Neural cell (in vitro differentiated cells): ENCODE results near the gene SPTBN1. TPM values are rescaled to one million over a fixed set of nuclear protein-coding genes. Genes with fewer than 3 reads are reported as not detected.

ENCODE experiments used
- H2AFZ ChIP-seq: fragments of 200-600, 300-800 bp; sonication (generic), shearing (Covaris generic); 2 replicates; pipeline ENCODE4 v1.6.0; 2014; ENCODE audit warnings: low read depth, mild to moderate bottlenecking, antibody characterized with exemption, low read length, moderate library complexity
- H3F3A ChIP-seq: fragments of 200-600 bp; shearing (Covaris generic); 2 replicates; pipeline ENCODE4 v1.6.1; 2016; ENCODE audit warnings: mild to moderate bottlenecking, moderate library complexity, mixed read lengths, antibody characterized with exemption, low read length; ENCODE audit not compliant: insufficient read depth, poor library complexity, severe bottlenecking
- H3K27ac ChIP-seq: fragments of 200-600, 300-800 bp; sonication (generic), shearing (Covaris generic); 2 replicates; pipeline ENCODE4 v1.5.1; 2014; ENCODE audit warnings: mild to moderate bottlenecking, low read length, moderate library complexity
- H3K27me3 ChIP-seq: fragments of 300-800, 200-600 bp; sonication (generic), shearing (Covaris generic); 2 replicates; pipeline ENCODE4 v1.6.0; 2014; ENCODE audit warnings: mild to moderate bottlenecking, low read depth, low read length, moderate library complexity; ENCODE audit not compliant: insufficient read depth
- H3K36me3 ChIP-seq: fragments of 300-800, 200-600 bp; sonication (generic), shearing (Covaris generic); 2 replicates; pipeline ENCODE4 v1.5.1; 2014; ENCODE audit warnings: mild to moderate bottlenecking, antibody characterized with exemption, low read length, moderate library complexity; ENCODE audit not compliant: insufficient read depth
- H3K4me2 ChIP-seq: fragments of 300-800, 200-600 bp; sonication (generic), shearing (Covaris generic); 2 replicates; pipeline ENCODE4 v1.6.0; 2014; ENCODE audit warnings: mild to moderate bottlenecking, low read length
- H3K4me3 ChIP-seq: fragments of 300-800, 200-600 bp; sonication (generic), shearing (Covaris generic); 2 replicates; pipeline ENCODE4 v1.5.1; 2014; ENCODE audit warnings: mild to moderate bottlenecking, low read length, moderate library complexity
- H3K79me2 ChIP-seq: fragments of 200-600 bp; shearing (Covaris generic); replicated peaks from 2 replicates; pipeline ENCODE4 v1.6.0; 2014; ENCODE audit warnings: mild to moderate bottlenecking, low read length, moderate library complexity; ENCODE audit not compliant: insufficient read depth
- H3K9ac ChIP-seq: fragments of 300-800, 200-600 bp; sonication (generic), shearing (Covaris generic); 2 replicates; pipeline ENCODE4 v1.6.1; 2016; ENCODE audit warnings: mild to moderate bottlenecking, low read length, mixed read lengths
- H3K9me2 ChIP-seq: fragments of 200-600 bp; shearing (Covaris generic); 2 replicates; pipeline ENCODE4 v1.6.1; 2016; ENCODE audit warnings: mild to moderate bottlenecking, low read length, mixed read lengths; ENCODE audit not compliant: insufficient read depth
- H3K9me3 ChIP-seq: fragments of 200-600, 300-800 bp; sonication (generic), shearing (Covaris generic); 2 replicates; pipeline ENCODE4 v1.6.1; 2016; ENCODE audit warnings: mild to moderate bottlenecking, mixed run types, low read length, moderate library complexity, mixed read lengths
- H4K20me1 ChIP-seq: fragments of 200-600 bp; shearing (Covaris generic); 2 replicates; pipeline ENCODE4 v1.6.1; 2016; ENCODE audit warnings: mild to moderate bottlenecking, mixed run types; ENCODE audit not compliant: insufficient read depth
- EP300 ChIP-seq: fragments of 450-650 bp; conservative IDR thresholded peaks from 2 replicates; pipeline ENCODE4 v1.6.1; 2014; ENCODE audit warnings: antibody characterized with exemption, mild to moderate bottlenecking, moderate library complexity; ENCODE audit not compliant: poor library complexity, severe bottlenecking
- EZH2 ChIP-seq: fragments of 200-600, 300-800 bp; shearing (Covaris generic), sonication (generic); IDR thresholded peaks from 2 replicates; pipeline ENCODE4 v1.6.1; 2014; ENCODE audit warnings: antibody characterized with exemption, low read length, borderline replicate concordance, mild to moderate bottlenecking; ENCODE audit not compliant: insufficient read depth, poor library complexity, severe bottlenecking
- MXI1 ChIP-seq: fragments of 450-650 bp; conservative IDR thresholded peaks from 2 replicates; pipeline ENCODE4 v1.6.1; 2014; ENCODE audit warnings: antibody characterized with exemption, mild to moderate bottlenecking; ENCODE audit not compliant: poor library complexity, severe bottlenecking
- POLR2AphosphoS5 ChIP-seq: IDR thresholded peaks from 2 replicates; pipeline ENCODE4 v1.6.1; 2012
- RAD21 ChIP-seq: fragments of 450-650 bp; conservative IDR thresholded peaks from 2 replicates; pipeline ENCODE4 v1.6.1; 2014; ENCODE audit warnings: antibody characterized with exemption, mild to moderate bottlenecking, moderate library complexity
- SMC3 ChIP-seq: fragments of 450-650 bp; conservative IDR thresholded peaks from 2 replicates; pipeline ENCODE4 v1.6.1; 2014; ENCODE audit warnings: antibody characterized with exemption, mild to moderate bottlenecking, moderate library complexity; ENCODE audit not compliant: poor library complexity
- TAF1 ChIP-seq: IDR thresholded peaks from 2 replicates; pipeline ENCODE4 v1.6.1; 2012; ENCODE audit warnings: low read depth
- polyA plus RNA-seq: library from polyadenylated mRNA; depleted of rRNA; stranded (reverse); fragments of >200 nt; gene quantifications from 2 replicates; pipeline ENCODE4 v1.2.3, GENCODE V29; 2014
- TF ChIP-seq, protein P1 (sequence below): IDR thresholded peaks from 2 replicates; pipeline ENCODE4 v1.6.1; 2012; ENCODE audit warnings: borderline replicate concordance
- TF ChIP-seq, protein P2 (sequence below): fragments of 450-650 bp; IDR thresholded peaks from 2 replicates; pipeline ENCODE4 v1.5.1; 2014; ENCODE audit warnings: antibody characterized with exemption, mild to moderate bottlenecking, moderate library complexity; ENCODE audit not compliant: poor library complexity, severe bottlenecking

SPTBN1 gene
- polyA plus RNA-seq, 1 donor from 2014 or later, result 92.1 TPM

DNA sequence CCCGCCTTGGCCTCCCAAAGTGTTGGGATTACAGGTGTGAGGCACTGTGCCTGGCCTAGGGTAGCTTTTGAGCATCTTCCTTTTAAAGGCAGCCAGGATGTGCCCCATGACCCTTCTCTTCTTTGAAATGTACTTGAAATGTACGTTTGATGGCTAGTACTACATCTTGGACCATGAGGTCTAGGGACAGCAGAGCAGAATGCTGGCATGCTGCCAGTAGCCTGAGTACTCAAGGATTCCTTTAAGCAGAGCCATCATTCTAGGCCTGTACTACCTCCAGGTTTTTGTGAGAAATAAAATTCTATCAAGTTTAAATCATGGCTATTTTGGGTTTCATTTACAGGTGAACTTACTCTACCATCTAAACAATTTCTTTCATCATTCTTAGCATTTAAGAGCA lies 264.4 kb downstream of the SPTBN1 start:
- TF ChIP-seq RAD21 (no peak), POLR2AphosphoS5 (no peak), MXI1 (no peak), EP300 (no peak), SMC3 (no peak), EZH2 (no peak), TAF1 (no peak)
- TF ChIP-seq, protein P1, sequence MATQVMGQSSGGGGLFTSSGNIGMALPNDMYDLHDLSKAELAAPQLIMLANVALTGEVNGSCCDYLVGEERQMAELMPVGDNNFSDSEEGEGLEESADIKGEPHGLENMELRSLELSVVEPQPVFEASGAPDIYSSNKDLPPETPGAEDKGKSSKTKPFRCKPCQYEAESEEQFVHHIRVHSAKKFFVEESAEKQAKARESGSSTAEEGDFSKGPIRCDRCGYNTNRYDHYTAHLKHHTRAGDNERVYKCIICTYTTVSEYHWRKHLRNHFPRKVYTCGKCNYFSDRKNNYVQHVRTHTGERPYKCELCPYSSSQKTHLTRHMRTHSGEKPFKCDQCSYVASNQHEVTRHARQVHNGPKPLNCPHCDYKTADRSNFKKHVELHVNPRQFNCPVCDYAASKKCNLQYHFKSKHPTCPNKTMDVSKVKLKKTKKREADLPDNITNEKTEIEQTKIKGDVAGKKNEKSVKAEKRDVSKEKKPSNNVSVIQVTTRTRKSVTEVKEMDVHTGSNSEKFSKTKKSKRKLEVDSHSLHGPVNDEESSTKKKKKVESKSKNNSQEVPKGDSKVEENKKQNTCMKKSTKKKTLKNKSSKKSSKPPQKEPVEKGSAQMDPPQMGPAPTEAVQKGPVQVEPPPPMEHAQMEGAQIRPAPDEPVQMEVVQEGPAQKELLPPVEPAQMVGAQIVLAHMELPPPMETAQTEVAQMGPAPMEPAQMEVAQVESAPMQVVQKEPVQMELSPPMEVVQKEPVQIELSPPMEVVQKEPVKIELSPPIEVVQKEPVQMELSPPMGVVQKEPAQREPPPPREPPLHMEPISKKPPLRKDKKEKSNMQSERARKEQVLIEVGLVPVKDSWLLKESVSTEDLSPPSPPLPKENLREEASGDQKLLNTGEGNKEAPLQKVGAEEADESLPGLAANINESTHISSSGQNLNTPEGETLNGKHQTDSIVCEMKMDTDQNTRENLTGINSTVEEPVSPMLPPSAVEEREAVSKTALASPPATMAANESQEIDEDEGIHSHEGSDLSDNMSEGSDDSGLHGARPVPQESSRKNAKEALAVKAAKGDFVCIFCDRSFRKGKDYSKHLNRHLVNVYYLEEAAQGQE, result no peak
- TF ChIP-seq, protein P2, sequence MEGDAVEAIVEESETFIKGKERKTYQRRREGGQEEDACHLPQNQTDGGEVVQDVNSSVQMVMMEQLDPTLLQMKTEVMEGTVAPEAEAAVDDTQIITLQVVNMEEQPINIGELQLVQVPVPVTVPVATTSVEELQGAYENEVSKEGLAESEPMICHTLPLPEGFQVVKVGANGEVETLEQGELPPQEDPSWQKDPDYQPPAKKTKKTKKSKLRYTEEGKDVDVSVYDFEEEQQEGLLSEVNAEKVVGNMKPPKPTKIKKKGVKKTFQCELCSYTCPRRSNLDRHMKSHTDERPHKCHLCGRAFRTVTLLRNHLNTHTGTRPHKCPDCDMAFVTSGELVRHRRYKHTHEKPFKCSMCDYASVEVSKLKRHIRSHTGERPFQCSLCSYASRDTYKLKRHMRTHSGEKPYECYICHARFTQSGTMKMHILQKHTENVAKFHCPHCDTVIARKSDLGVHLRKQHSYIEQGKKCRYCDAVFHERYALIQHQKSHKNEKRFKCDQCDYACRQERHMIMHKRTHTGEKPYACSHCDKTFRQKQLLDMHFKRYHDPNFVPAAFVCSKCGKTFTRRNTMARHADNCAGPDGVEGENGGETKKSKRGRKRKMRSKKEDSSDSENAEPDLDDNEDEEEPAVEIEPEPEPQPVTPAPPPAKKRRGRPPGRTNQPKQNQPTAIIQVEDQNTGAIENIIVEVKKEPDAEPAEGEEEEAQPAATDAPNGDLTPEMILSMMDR, result no peak
- H3K4me2 ChIP-seq, result no peak overlapping the region
- H3K4me3 ChIP-seq, result no peak overlapping the region
- no peaks in the 10 kb centered on the region for H3K9me2 ChIP-seq
- no peak overlapping the region for H3K9ac ChIP-seq
- H2AFZ ChIP-seq, result no peak overlapping the region
- H3K9me3 ChIP-seq, result no peaks in the 10 kb centered on the region
- H3K36me3 ChIP-seq, result no peaks in the 10 kb centered on the region
- H3K79me2 ChIP-seq, result no peaks in the 10 kb centered on the region
- peaks cover 3% of the 10 kb centered on the region for H3F3A ChIP-seq
- no peaks in the 10 kb centered on the region for H4K20me1 ChIP-seq
- peaks cover 5% of the 10 kb centered on the region for H3K27me3 ChIP-seq
- H3K27ac ChIP-seq, result no peak overlapping the region

Other genes starting within 250 kb of the SPTBN1 start
- gene TSPYL6, start 200.1 kb upstream of the SPTBN1 start, polyA plus RNA-seq, result not detected in 2 replicates